Ishikawa (cell line): Measurements from ENCODE around the gene ANKRD52.
A peak's percentile ranks its signal among the peaks of the same experiment; 100 is the strongest.

Source experiments
- CEBPB ChIP-seq: IDR thresholded peaks from 2 replicates; pipeline ENCODE4 v1.6.1; 2012
- CREB1 ChIP-seq: IDR thresholded peaks from 2 replicates; pipeline ENCODE4 v1.6.1; 2012; ENCODE audit warnings: low read depth
- EGR1 ChIP-seq: IDR thresholded peaks from 2 replicates; pipeline ENCODE4 v1.6.1; 2012
- EP300 ChIP-seq: IDR thresholded peaks from 2 replicates; pipeline ENCODE4 v1.6.1; 2012; ENCODE audit warnings: borderline replicate concordance
- FOXM1 ChIP-seq: IDR thresholded peaks from 2 replicates; pipeline ENCODE4 v1.6.1; 2012; ENCODE audit warnings: low read depth, borderline replicate concordance
- NFIC ChIP-seq: IDR thresholded peaks from 2 replicates; pipeline ENCODE4 v1.6.1; 2012
- RAD21 ChIP-seq: IDR thresholded peaks from 2 replicates; pipeline ENCODE4 v1.6.1; 2012; ENCODE audit warnings: low read depth
- TAF1 ChIP-seq: IDR thresholded peaks from 2 replicates; pipeline ENCODE4 v1.6.1; 2012; ENCODE audit warnings: low read depth, mild to moderate bottlenecking
- TCF12 ChIP-seq: IDR thresholded peaks from 2 replicates; pipeline ENCODE4 v1.6.1; 2012; ENCODE audit warnings: low read depth
- TEAD4 ChIP-seq: IDR thresholded peaks from 2 replicates; pipeline ENCODE4 v1.6.1; 2012
- YY1 ChIP-seq: IDR thresholded peaks from 2 replicates; pipeline ENCODE4 v1.6.1; 2012; ENCODE audit warnings: low read depth
- ZBTB7A ChIP-seq: IDR thresholded peaks from 2 replicates; pipeline ENCODE4 v1.6.1; 2012; ENCODE audit warnings: low read depth
- TF ChIP-seq, protein P1 (sequence below): IDR thresholded peaks from 2 replicates; pipeline ENCODE4 v1.6.1; 2012
- TF ChIP-seq, protein P2 (sequence below): IDR thresholded peaks from 2 replicates; pipeline ENCODE4 v1.6.1; 2012; ENCODE audit warnings: low read depth, mild to moderate bottlenecking
- TF ChIP-seq, protein P3 (sequence below): IDR thresholded peaks from 2 replicates; pipeline ENCODE4 v1.6.1; 2012

ANKRD52 gene

DNA sequence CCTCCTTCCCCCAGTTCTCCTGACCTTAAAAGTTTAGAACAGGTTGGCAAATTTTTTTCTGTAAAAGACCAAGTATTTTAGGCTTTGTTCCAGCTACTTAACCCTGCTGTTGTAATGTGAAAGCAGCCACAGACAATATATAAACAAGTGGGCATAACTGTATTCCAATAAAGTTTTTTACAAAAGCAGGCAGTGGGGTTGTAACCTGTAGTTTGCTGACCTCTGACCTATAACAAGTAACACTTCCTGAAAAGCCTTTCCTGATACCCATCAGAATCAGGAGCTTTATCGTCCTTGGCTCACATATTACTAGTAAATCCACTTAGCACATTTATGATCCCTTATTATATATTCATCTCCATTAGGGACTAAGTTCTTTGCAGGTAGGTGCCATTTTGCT lies 55.8 kb downstream of the ANKRD52 start:
- TF ChIP-seq TCF12 (no peak), NFIC (no peak), EGR1 (no peak), CREB1 (no peak), TEAD4 (no peak), TAF1 (no peak), YY1 (no peak), RAD21 (no peak), FOXM1 (no peak)
- TF ChIP-seq, protein P1, sequence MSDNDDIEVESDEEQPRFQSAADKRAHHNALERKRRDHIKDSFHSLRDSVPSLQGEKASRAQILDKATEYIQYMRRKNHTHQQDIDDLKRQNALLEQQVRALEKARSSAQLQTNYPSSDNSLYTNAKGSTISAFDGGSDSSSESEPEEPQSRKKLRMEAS: no peak
- TF ChIP-seq, protein P2, sequence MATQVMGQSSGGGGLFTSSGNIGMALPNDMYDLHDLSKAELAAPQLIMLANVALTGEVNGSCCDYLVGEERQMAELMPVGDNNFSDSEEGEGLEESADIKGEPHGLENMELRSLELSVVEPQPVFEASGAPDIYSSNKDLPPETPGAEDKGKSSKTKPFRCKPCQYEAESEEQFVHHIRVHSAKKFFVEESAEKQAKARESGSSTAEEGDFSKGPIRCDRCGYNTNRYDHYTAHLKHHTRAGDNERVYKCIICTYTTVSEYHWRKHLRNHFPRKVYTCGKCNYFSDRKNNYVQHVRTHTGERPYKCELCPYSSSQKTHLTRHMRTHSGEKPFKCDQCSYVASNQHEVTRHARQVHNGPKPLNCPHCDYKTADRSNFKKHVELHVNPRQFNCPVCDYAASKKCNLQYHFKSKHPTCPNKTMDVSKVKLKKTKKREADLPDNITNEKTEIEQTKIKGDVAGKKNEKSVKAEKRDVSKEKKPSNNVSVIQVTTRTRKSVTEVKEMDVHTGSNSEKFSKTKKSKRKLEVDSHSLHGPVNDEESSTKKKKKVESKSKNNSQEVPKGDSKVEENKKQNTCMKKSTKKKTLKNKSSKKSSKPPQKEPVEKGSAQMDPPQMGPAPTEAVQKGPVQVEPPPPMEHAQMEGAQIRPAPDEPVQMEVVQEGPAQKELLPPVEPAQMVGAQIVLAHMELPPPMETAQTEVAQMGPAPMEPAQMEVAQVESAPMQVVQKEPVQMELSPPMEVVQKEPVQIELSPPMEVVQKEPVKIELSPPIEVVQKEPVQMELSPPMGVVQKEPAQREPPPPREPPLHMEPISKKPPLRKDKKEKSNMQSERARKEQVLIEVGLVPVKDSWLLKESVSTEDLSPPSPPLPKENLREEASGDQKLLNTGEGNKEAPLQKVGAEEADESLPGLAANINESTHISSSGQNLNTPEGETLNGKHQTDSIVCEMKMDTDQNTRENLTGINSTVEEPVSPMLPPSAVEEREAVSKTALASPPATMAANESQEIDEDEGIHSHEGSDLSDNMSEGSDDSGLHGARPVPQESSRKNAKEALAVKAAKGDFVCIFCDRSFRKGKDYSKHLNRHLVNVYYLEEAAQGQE: no peak

DNA sequence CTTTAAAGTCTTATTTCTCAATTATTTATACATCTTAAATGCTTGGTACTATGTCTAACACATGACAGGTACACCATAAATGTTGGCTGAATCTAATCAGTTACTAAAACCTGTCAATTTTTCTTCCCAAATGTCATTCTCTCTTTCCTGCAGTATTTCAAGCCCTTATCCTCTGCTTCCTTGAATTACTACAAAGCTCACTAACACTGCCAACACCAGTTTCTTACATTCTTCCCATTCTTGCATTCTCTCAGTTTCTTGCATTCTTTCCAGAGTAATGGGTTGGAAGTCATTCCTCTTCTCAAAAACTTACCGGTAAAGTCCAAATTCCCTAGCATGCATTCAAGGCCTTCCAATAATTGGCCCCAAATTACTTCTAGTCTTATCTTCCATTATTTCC lies 59.3 kb downstream of the ANKRD52 start:
- no peak for TF ChIP-seq TAF1
- TF ChIP-seq EGR1: no peak
- 0 out of 2 replicates have a peak, but pooled peaks have one; percentile 9 for TF ChIP-seq TEAD4
- TF ChIP-seq, protein P3, sequence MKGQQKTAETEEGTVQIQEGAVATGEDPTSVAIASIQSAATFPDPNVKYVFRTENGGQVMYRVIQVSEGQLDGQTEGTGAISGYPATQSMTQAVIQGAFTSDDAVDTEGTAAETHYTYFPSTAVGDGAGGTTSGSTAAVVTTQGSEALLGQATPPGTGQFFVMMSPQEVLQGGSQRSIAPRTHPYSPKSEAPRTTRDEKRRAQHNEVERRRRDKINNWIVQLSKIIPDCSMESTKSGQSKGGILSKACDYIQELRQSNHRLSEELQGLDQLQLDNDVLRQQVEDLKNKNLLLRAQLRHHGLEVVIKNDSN: no peak
- TF ChIP-seq TCF12: no peak
- TF ChIP-seq FOXM1: no peak

DNA sequence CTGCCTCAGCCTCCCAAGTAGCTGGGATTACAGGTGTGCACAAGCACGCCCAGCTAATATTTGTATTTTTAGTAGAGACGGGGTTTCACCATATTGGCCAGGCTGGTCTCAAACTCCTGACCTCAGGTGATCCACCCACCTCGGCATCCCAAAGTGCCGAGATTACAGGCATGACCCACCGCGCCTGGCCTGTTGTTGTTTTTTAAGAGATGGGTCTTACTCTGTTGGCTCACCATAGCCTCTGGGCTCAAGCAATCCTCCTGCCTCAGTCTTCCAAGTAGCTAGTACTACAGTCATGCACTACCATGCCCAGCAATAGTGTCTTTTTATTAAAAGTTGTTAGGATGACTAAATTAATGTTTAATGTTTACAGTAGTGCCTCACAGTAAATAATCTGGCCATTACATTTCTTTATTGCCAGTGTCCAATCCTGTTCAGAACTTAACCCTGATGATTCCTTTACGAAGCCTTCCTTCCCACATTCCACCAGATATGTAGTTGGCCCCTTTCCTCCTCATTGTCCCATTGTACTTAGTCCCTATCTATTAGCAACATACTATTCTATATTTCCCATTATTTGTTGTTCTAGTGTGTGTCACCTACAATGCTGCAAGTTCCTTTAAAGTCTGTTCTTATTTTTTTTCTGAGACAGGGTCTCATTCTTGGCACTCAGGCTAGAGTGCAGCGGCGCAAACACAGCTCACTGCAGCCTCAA lies 60.1 kb downstream of the ANKRD52 start:
- TF ChIP-seq TAF1: no peak

DNA sequence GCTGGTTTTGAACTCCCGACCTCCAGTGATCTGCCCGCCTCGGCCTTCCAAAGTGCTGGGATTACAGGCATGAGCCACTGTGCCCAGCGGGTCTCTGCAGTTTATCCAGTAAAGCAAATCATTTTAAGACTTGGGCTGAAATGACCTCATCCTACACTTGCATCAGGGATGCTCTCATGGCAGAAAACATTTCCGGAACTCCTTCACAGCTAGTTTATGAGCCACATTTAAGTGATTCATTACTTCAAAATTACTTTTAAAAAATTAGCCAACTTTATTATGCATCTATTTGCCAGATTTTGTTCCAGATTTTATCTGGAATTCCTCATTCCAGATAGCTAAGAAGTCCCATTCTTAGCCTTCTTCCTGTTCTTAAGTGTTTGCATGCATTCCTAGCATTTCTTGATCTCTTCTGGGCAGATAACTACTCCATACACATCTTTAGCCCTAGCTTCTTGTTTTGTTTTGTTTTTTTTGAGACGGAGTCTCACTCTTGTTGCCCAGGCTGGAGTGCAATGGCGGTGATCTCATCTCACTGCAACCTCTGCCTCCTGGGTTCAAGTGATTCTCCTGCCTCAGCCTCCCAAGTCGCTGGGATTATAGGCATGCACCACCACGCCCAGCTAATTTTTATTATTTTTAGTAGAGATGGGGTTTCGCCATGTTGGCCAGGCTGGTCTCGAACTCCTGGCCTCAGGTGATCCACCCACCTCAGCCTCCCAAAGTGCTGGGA lies 61.2 kb downstream of the ANKRD52 start:
- TF ChIP-seq TEAD4: peak; percentile 30; the same call in 1 of the 2 replicates

DNA sequence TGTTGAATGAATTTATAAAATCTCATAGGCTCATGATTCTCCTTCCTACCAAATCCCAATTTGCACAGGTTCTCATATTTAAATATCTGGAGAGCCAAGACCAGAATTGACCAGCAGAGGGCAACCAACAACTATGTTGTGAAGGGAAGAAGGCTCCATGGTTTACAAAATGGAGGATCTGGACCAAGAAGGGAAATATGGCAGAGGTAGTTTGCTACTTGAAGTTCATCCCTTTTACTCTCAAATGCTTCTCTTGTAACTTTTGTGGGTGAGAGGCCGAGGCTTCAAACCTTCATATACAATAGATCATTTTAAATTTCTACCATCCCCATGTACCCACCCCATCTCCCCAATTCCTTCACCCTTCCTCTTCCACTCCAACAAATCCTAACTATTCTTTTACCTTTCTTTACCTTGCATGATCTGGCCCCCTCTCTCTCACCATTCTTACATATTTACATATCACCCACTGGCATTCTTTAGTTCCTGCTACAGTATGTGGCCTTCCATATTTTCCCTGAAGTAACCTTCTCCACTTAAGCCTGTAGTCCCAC lies 65.1 kb downstream of the ANKRD52 start:
- TF ChIP-seq, protein P1: no peak
- TF ChIP-seq FOXM1: no peak
- TF ChIP-seq CREB1: no peak
- no peak for TF ChIP-seq TCF12
- TF ChIP-seq NFIC: no peak
- no peak; the same call in 1 of the 2 replicates for TF ChIP-seq EGR1
- peak; percentile 95 for TF ChIP-seq RAD21
- TF ChIP-seq TEAD4: no peak; the same call in 1 of the 2 replicates
- TF ChIP-seq YY1: peak; percentile 90

DNA sequence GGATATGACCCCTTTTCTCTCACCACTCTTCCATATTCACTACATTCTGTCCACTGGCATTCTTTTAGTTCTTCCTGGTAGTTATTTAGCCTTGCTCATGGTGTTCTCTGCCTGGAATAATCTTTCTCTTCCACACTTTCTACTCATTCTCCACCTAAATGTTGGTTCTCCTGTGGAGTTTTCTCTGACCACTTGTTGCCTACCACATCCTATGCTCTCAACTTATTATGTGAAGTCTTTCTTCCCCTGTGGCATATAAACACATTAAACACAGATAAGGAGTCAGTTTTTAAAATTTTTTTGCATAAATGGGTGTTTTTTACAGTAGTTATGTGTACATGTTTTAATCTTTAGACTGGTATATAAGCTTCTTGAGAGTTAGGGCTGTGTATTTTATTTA lies 65.6 kb downstream of the ANKRD52 start:
- TF ChIP-seq EGR1: no peak
- no peak for TF ChIP-seq EP300

DNA sequence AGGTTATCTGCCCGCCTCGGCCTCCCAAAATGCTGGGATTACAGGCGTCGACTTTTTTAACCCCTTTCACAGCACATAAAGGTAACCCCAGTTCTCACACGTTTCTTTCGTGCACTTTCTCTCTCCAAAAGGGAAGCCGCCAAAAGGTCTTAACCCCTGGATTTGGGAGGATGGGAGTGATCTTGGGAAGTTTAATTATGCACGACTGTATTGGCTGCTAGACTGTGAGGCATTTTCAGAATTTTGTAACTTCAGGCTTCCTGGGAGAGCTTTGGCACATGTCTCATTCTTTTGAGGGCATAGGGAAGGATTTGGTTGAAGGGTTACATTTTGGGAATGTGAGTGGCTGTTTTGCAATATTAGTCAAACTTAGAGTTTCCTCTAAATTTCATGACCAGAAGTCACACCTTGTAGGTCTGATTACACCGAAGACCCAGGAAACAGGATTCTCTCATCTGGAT lies 67.5 kb downstream of the ANKRD52 start:
- TF ChIP-seq FOXM1 (no peak), NFIC (no peak)
- TF ChIP-seq, protein P1: peak; percentile 38

DNA sequence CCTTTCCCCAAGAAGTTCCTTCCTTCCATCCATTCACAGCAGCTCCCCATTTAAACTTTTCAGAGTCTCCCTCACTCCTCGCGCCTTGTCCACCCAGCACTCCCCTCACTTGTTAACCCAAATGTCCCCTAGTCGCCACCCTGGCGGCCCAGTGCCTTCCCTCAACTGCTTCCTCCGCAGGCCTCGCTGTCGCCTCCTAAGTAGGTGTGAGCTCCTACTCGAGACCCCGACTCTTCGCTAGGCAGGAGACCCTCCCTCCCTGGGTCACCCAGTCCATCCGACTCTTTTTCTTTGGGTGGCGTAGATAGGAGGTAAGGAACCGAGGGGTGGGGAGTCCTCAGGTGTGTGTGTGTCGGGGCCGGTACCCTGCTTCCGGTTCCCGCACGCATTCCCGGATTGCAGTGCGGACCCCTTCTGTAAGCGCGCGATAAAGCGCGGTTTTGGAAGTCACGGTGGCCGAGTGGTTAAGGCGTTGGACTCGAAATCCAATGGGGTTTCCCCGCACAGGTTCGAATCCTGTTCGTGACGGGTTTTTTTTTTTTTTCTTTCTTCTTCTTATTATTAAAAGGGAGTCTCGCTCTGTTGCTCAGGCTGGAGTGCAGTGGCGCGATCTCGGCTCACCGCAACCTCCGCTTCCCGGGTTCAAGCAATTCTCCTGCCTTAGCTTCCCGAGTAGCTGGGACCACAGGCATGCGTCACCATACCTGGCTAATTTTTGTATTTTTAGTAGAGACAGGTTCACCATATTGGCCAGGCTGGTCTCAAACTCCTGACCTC lies 68.1 kb downstream of the ANKRD52 start:
- TF ChIP-seq NFIC (peak; percentile 63; the same call in 1 of the 2 replicates), CREB1 (no peak), TAF1 (peak; percentile 54; the same call in 1 of the 2 replicates), EGR1 (no peak; the same call in 1 of the 2 replicates), ZBTB7A (peak; percentile 91), TEAD4 (peak; percentile 98), YY1 (peak; percentile 75; the same call in 1 of the 2 replicates), FOXM1 (no peak), RAD21 (no peak), TCF12 (peak; percentile 63), EP300 (no peak), CEBPB (no peak; the same call in 1 of the 2 replicates)
- TF ChIP-seq, protein P2: no peak
- TF ChIP-seq, protein P1: peak; percentile 66
- TF ChIP-seq, protein P3: 0 out of 2 replicates have a peak, but pooled peaks have one; percentile 10
